A549 (cell line): ENCODE results near the gene PTPRK.

Source experiments
- CTCF ChIP-seq: fragments of >200 bp; sonication (Bioruptor Twin); formaldehyde crosslinking; IDR thresholded peaks from 3 replicates; pipeline ENCODE4 v1.5.1; 2016
- POLR2A ChIP-seq: IDR thresholded peaks from 2 replicates; pipeline ENCODE4 v1.6.1; 2012; ENCODE audit warnings: mild to moderate bottlenecking, low read length

- TF ChIP-seq POLR2A (no peak), CTCF (no peak)
Observed at GRCh38 chr6:127972815-127973214, 547.6 kb downstream of the PTPRK start.
